Cardiac atrium fibroblast (primary cell): ENCODE measurements around the gene MRRF. TPM values are rescaled to one million over a fixed set of nuclear protein-coding genes. Genes with fewer than 3 reads are reported as not detected.

Experiments
- total RNA-seq: library from RNA; depleted of rRNA; stranded (reverse); fragments of >200 nt; gene quantifications from 2 replicates; pipeline ENCODE4 v1.2.3, GENCODE V29; 2015

The MRRF gene
- 16.7 and 21.1 TPM in 2 replicates for total RNA-seq

GRCh38 chr9:122264360-122265148, at the start of gene MRRF, which contains the start of gene RBM18:
MRRF (plus strand) TSS chr9:122264882; CDS start chr9:122270892, 6,010 bp downstream.
RBM18 (minus strand) TSS chr9:122264840; CDS start chr9:122261492, 3,348 bp downstream.

GRCh38 chr9:122228568-122229484, 35.9 kb upstream of the MRRF start, which contains the start of gene LHX6:
LHX6 (minus strand) TSS chr9:122228957; CDS start chr9:122228740, 217 bp downstream.

GRCh38 chr9:122370869-122371755, 106.4 kb downstream of the MRRF start, which contains the start of gene PTGS1:
PTGS1 (plus strand) TSS chr9:122371024; CDS start chr9:122371085, 61 bp downstream.

Other genes with a start within 250 kb of the MRRF start
- 4.3 and 5.5 TPM in 2 replicates for gene TTLL11, start 171.6 kb upstream of the MRRF start, total RNA-seq
- gene NDUFA8, start 105.1 kb upstream of the MRRF start, total RNA-seq, result 31.6 and 55.1 TPM in 2 replicates
- gene MORN5, start 105.0 kb upstream of the MRRF start, total RNA-seq, result not detected in 2 replicates
- gene LHX6, start 35.9 kb upstream of the MRRF start, total RNA-seq, result 1.8 TPM in 1 of 2 replicates, not detected in the other
- 12.6 and 12.8 TPM in 2 replicates for gene RBM18, start within 50 bp of the MRRF start, total RNA-seq
- gene PTGS1, start 106.1 kb downstream of the MRRF start, total RNA-seq, result 267 and 340 TPM in 2 replicates
- not detected in 2 replicates for gene OR1J1, start 213.0 kb downstream of the MRRF start, total RNA-seq
- gene OR1J2, start 245.9 kb downstream of the MRRF start, total RNA-seq, result not detected in 2 replicates